Heart left ventricle (tissue), 13 donors: Measurements from ENCODE around the gene CYP19A1.

ENCODE experiments used
- POLR2A ChIP-seq, 2 donors: fragments of 450-650 bp; IDR thresholded peaks; one replicate each; pipeline ENCODE4 v1.6.1; 2017; ENCODE audit warnings: antibody characterized with exemption in 2 of 2, mild to moderate bottlenecking in 2 of 2, moderate library complexity in 2 of 2
- TF ChIP-seq, protein P1 (sequence below), 12 donors: fragments of 200-600 bp; sonication (generic) in 4 of 12; IDR thresholded peaks; one replicate each; pipeline versions ENCODE4 v1.5.0 to v1.8.0; 2018 to 2022; ENCODE audit warnings: antibody characterized with exemption in 12 of 12, mild to moderate bottlenecking in 5 of 12
- donor health status: ischemic (EF 13 %, LVEDD 7.1; RV severe dilation, severe dysfunction).
- donor health status: DM: no; HTN: yes; CAD: no.
- donor health status: DM: no; HTN: no; CAD: no.
- donor health status: ischemic (EF 25% LVEDD 6.9; RV normal size, moderate dysfunction).
- donor health status: ischemic (EF 25% LVEDD 5.7; RV mildly dilated, moderate dysfunction).
- donor health status: ischemic (EF 35%, LVEDD 5.7; RV mildly dilated, moderate dysfunction).
- donor health status: nonischemic (EF 11% LVEDD 7.7; RV severe dilation, severe dysfunction).
- donor health status: DM: yes; HTN: yes; CAD: no.
- donor health status: PGD.
- donor health status: ischemic (EF 29% LVEDD 5.4; RV normal size, mild dysfunction).
- donor health status: nonischemic (EF 23%, LVEDD 6.1; RV moderate dilation, normal function).

GRCh38 chr15:51283026-51283425 lies 55.4 kb downstream of the CYP19A1 start:
- TF ChIP-seq, protein P1, sequence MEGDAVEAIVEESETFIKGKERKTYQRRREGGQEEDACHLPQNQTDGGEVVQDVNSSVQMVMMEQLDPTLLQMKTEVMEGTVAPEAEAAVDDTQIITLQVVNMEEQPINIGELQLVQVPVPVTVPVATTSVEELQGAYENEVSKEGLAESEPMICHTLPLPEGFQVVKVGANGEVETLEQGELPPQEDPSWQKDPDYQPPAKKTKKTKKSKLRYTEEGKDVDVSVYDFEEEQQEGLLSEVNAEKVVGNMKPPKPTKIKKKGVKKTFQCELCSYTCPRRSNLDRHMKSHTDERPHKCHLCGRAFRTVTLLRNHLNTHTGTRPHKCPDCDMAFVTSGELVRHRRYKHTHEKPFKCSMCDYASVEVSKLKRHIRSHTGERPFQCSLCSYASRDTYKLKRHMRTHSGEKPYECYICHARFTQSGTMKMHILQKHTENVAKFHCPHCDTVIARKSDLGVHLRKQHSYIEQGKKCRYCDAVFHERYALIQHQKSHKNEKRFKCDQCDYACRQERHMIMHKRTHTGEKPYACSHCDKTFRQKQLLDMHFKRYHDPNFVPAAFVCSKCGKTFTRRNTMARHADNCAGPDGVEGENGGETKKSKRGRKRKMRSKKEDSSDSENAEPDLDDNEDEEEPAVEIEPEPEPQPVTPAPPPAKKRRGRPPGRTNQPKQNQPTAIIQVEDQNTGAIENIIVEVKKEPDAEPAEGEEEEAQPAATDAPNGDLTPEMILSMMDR (IDR thresholded peaks at IDR 0.05): no peak
- TF ChIP-seq POLR2A (IDR thresholded peaks at IDR 0.05): no peak
